Prostate gland (tissue), 2 donors: ENCODE data around the gene NEU2.

Experiments
- POLR2A ChIP-seq: fragments of 450-650 bp; IDR thresholded peaks from one replicate; pipeline ENCODE4 v1.6.1; 2016; ENCODE audit warnings: antibody characterized with exemption, mild to moderate bottlenecking
- POLR2AphosphoS5 ChIP-seq: sonication (generic); formaldehyde crosslinking; IDR thresholded peaks from one replicate; pipeline ENCODE4 v1.6.1; 2017; ENCODE audit warnings: antibody characterized with exemption
- TF ChIP-seq, protein P1 (sequence below), 4 experiments: fragments of 200-600 bp in 2 of 4; fragments of 450-650 bp in 2 of 4; sonication (generic) in 2 of 4; IDR thresholded peaks; 1 replicate in 3 of 4; 2 replicates in 1 of 4; pipeline ENCODE4 v1.5.1; 2016 to 2019; ENCODE audit warnings: antibody characterized with exemption in 4 of 4, mild to moderate bottlenecking in 2 of 4, moderate library complexity in 2 of 4

DNA sequence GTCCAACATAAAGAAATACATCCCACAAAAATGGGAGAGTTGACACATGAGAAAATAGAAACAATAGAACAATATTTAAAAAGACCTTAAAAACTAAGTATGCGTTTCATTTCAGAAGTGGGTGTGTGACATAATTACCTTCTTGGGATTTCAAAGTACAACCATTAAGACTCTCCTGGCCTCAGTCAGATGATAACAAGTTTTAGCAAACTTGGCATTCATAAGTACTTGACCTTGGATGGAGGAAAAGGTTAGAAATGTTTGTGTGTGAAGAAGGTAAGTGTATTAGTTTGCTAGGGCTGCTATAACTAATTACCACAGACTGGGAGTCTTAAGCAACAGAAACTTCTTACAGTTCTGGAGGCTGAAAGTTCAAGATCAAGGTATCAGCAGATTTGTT, 14.5 kb upstream of the NEU2 start:
- TF ChIP-seq POLR2A (no peak), POLR2AphosphoS5 (no peak)
- TF ChIP-seq, protein P1, sequence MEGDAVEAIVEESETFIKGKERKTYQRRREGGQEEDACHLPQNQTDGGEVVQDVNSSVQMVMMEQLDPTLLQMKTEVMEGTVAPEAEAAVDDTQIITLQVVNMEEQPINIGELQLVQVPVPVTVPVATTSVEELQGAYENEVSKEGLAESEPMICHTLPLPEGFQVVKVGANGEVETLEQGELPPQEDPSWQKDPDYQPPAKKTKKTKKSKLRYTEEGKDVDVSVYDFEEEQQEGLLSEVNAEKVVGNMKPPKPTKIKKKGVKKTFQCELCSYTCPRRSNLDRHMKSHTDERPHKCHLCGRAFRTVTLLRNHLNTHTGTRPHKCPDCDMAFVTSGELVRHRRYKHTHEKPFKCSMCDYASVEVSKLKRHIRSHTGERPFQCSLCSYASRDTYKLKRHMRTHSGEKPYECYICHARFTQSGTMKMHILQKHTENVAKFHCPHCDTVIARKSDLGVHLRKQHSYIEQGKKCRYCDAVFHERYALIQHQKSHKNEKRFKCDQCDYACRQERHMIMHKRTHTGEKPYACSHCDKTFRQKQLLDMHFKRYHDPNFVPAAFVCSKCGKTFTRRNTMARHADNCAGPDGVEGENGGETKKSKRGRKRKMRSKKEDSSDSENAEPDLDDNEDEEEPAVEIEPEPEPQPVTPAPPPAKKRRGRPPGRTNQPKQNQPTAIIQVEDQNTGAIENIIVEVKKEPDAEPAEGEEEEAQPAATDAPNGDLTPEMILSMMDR (IDR thresholded peaks at IDR 0.05): no peak
